GM12878 (cell line): Measurements from ENCODE around the gene FKBP11. TPM values are rescaled to one million over a fixed set of nuclear protein-coding genes. Genes with fewer than 3 reads are reported as not detected.

ENCODE experiments used
- CBFB ChIP-seq: IDR thresholded peaks from 2 replicates; pipeline ENCODE4 v1.6.1; 2016; ENCODE audit warnings: antibody characterized with exemption, low read depth
- CREM ChIP-seq: IDR thresholded peaks from 2 replicates; pipeline ENCODE4 v1.6.1; 2014; ENCODE audit warnings: antibody characterized with exemption, low read depth
- EP300 ChIP-seq, 2 experiments: fragments of 150-350 bp in 1 of 2; IDR thresholded peaks; 2 replicates each; pipeline ENCODE4 v1.6.1; 2011 to 2012; ENCODE audit warnings: low read depth in 2 of 2, low read length in 2 of 2, borderline replicate concordance in 1 of 2, improper control_type of control experiment in 1 of 2, inconsistent platforms in 1 of 2; ENCODE audit not compliant: control insufficient read depth in 1 of 2
- FOS ChIP-seq: IDR thresholded peaks from 3 replicates; pipeline ENCODE4 v1.6.1; 2011; ENCODE audit warnings: borderline replicate concordance; ENCODE audit not compliant: insufficient read length; ENCODE audit errors: extremely low read depth
- HCFC1 ChIP-seq: fragments of 150-350 bp; IDR thresholded peaks from 2 replicates; pipeline ENCODE4 v1.6.1; 2014; ENCODE audit warnings: low read length
- IKZF1 ChIP-seq: fragments of 450-650 bp; conservative IDR thresholded peaks from 2 replicates; pipeline ENCODE4 v1.6.1; 2017; ENCODE audit warnings: antibody characterized with exemption, mild to moderate bottlenecking
- IRF5 ChIP-seq: fragments of 450-650 bp; IDR thresholded peaks from 2 replicates; pipeline ENCODE4 v1.6.1; 2017; ENCODE audit warnings: borderline replicate concordance
- MAX ChIP-seq: IDR thresholded peaks from 2 replicates; pipeline ENCODE4 v1.6.1; 2012; ENCODE audit warnings: low read depth, low read length, improper control_type of control experiment
- NFYB ChIP-seq: IDR thresholded peaks from 2 replicates; pipeline ENCODE4 v1.6.1; 2011; ENCODE audit warnings: low read depth, mild to moderate bottlenecking, low read length, improper control_type of control experiment, moderate library complexity; ENCODE audit not compliant: insufficient read depth
- NKRF ChIP-seq: fragments of 450-650 bp; conservative IDR thresholded peaks from 2 replicates; pipeline ENCODE4 v1.6.1; 2017; ENCODE audit warnings: mild to moderate bottlenecking, moderate library complexity
- RAD51 ChIP-seq: fragments of 450-650 bp; IDR thresholded peaks from 2 replicates; pipeline ENCODE4 v1.6.1; 2016; ENCODE audit warnings: moderate library complexity, mild to moderate bottlenecking, inconsistent platforms
- RCOR1 ChIP-seq: conservative IDR thresholded peaks from 2 replicates; pipeline ENCODE4 v1.6.1; 2012; ENCODE audit warnings: low read depth, low read length, improper control_type of control experiment
- REST ChIP-seq: IDR thresholded peaks from 2 replicates; pipeline ENCODE4 v1.6.1; 2012; ENCODE audit warnings: mild to moderate bottlenecking, low read depth, low read length
- SMAD1 ChIP-seq: fragments of 450-650 bp; IDR thresholded peaks from 2 replicates; pipeline ENCODE4 v1.6.1; 2018; ENCODE audit warnings: mild to moderate bottlenecking, low read depth; ENCODE audit not compliant: partially characterized antibody
- SREBF1 ChIP-seq: IDR thresholded peaks from 2 replicates; pipeline ENCODE4 v1.6.1; 2012; ENCODE audit warnings: mild to moderate bottlenecking, low read length
- SUPT20H ChIP-seq: IDR thresholded peaks from 2 replicates; pipeline ENCODE4 v1.6.1; 2011; ENCODE audit warnings: low read depth, mild to moderate bottlenecking, low read length, moderate library complexity, borderline replicate concordance; ENCODE audit not compliant: control insufficient read depth
- YBX1 ChIP-seq: fragments of 450-650 bp; IDR thresholded peaks from 2 replicates; pipeline ENCODE4 v1.6.1; 2016; ENCODE audit warnings: antibody characterized with exemption
- ZBTB4 ChIP-seq: fragments of 450-650 bp; formaldehyde crosslinking; IDR thresholded peaks from 2 replicates; pipeline ENCODE4 v1.4.0; 2022; ENCODE audit warnings: mild to moderate bottlenecking, moderate library complexity
- polyA plus RNA-seq, 11 experiments: library from polyadenylated mRNA; depleted of rRNA in 4 of 11; unstranded in 6 of 11; stranded (reverse) in 5 of 11; fragments of >200 nt; fragmentation: Nextera tagmentation in 4 of 11; fragmentation: Illumina TruSeq in 1 of 11; extraction: Ambion mirVana in 4 of 11; extraction: Trizol in 1 of 11; gene quantifications; 1 replicate in 1 of 11; 2 replicates in 10 of 11; pipeline versions ENCODE4 v1.2.1 to v1.2.3, GENCODE V29; 2011 to 2016; ENCODE audit warnings: inconsistent platforms in 2 of 11, missing spikeins in 2 of 11, low read depth in 1 of 11
- total RNA-seq, 4 experiments: library from RNA; depleted of rRNA in 3 of 4; stranded (reverse); fragments of >200 nt in 3 of 4; fragmentation: Illumina TruSeq in 1 of 4; extraction: Trizol in 1 of 4; gene quantifications; 2 replicates each; pipeline versions ENCODE4 v1.2.1 to v1.2.3, GENCODE V29; 2013 to 2021

Gene FKBP11
- total and polyA plus RNA-seq, 10 of the 15 experiments (the other 5 are each of a cell fraction or from before 2014, with no cell fraction given): 25.0 to 135 (median 56.5) TPM

GRCh38 chr12:48956279-48957140 is 31.2 kb upstream of the FKBP11 start (continued):
- TF ChIP-seq RCOR1 (no peak), CREM (no peak), FOS (no peak), NKRF (no peak), IKZF1 (peak; percentile 29), REST (no peak), YBX1 (no peak), MAX (no peak), ZBTB4 (CRISPR knock-in tag) (no peak), RAD51 (no peak), SUPT20H (no peak), EP300 (IDR thresholded peaks at IDR 0.05; ENCODE audit: borderline replicate concordance in 1 of 2, control insufficient read depth in 1 of 2, low read depth in 2 of 2, low read length in 2 of 2) (no peak), IRF5 (no peak), SREBF1 (no peak), HCFC1 (no peak), CBFB (no peak), SMAD1 (no peak), NFYB (peak; percentile 27; the same call in 1 of the 2 replicates)
